Activated CD4-positive, CD25-positive, alpha-beta regulatory T cell treated with anti-CD3 and anti-CD28 coated beads, Interleukin-2, amount 50 U/mL, for 16 hours (primary cell): ENCODE measurements around the gene TUBGCP2.
A peak's percentile ranks its signal among the peaks of the same experiment; 100 is the strongest.

Source experiments
- DNase-seq: peaks from one replicate; pipeline ENCODE4 v3.0.0-alpha.2; 2020; ENCODE audit warnings: low read depth, low spot score

The TUBGCP2 gene, protein sequence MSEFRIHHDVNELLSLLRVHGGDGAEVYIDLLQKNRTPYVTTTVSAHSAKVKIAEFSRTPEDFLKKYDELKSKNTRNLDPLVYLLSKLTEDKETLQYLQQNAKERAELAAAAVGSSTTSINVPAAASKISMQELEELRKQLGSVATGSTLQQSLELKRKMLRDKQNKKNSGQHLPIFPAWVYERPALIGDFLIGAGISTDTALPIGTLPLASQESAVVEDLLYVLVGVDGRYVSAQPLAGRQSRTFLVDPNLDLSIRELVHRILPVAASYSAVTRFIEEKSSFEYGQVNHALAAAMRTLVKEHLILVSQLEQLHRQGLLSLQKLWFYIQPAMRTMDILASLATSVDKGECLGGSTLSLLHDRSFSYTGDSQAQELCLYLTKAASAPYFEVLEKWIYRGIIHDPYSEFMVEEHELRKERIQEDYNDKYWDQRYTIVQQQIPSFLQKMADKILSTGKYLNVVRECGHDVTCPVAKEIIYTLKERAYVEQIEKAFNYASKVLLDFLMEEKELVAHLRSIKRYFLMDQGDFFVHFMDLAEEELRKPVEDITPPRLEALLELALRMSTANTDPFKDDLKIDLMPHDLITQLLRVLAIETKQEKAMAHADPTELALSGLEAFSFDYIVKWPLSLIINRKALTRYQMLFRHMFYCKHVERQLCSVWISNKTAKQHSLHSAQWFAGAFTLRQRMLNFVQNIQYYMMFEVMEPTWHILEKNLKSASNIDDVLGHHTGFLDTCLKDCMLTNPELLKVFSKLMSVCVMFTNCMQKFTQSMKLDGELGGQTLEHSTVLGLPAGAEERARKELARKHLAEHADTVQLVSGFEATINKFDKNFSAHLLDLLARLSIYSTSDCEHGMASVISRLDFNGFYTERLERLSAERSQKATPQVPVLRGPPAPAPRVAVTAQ

DNA sequence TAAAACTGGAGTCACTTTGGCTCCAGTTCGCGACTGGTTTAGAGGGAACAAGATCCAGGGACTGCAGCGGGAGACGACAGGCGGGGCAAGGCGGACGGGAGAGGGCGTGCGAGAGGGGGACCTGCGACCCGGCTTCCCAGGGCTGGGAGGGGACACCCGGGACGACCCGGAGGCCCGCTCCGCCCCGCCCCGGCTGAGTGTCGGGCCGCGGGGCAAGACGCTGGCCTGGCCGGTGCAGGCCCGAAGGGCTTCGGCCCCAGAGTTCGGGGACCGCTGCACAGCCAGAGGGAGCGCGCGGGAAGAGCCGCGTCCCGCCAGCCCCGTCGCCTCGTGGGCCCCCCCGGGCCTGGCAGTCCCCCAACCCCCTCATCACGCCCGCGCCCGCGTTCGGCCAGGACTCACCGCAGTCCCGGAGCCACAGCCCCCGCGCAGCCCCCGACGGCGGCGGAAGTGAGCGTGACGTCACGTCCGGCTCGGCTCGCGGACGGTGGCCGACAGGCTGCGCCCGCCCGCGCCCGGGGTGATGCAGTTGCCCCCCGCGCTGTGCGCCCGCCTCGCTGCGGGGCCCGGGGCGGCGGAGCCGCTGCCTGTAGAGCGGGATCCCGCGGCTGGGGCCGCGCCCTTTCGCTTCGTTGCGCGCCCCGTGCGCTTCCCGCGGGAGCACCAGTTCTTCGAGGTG lies at the start of gene TUBGCP2, which contains the start of gene ZNF511:
TUBGCP2 (minus strand) TSS at position 452 of the 679 bp plus-strand sequence. CDS start 5,931 bp downstream, outside the sequence.
ZNF511 (plus strand) TSS at position 494 of the 679 bp plus-strand sequence; CDS start at position 524, 30 bp downstream.
- peak; percentile 76 for DNase-seq

DNA sequence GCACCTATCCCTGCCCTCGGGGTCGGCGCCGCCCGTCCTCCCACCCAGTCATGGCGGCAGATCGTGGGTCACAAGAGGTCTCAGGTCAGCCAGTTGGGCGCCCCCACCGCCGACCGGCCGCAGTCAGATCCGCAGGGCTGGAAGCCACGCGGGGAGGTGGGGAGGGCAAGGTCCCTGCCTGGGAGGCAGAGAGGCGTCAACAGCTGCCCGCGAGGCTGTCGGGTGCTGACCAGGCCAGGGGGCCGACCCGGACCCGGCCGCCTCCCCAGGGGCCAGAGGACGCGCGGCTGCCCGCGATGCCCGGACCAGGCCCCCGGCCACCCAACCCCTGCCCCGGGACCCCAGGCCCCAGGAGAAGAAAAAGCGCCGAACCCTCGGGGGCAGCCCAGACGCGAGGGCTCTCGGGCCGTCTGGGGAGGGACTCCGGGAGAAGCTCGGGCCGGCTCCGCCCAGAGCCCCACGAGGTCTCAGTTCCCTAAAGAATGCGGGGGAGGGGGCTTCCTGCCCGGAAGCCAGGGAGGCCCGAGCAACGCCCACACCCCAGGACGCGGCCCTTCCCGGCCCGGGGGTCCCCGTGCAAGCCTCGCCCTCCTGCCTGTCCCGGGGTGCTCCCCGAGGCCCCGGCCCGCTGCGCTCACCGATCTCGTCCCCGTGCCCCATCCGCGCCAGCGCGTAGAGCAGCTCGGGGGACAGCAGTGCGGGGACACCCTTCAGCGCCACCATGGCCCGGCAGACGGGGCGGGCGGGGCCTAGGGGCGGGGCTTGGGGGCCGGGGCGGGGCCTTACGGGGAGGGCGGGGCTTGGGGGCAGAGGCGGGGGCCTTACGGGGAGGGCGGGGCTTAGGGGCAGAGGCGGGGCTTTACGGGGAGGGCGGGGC lies 48.9 kb upstream of the TUBGCP2 start, which contains the start of gene FUOM:
FUOM (minus strand) TSS at position 735 of the 877 bp plus-strand sequence; CDS start at position 723, 12 bp downstream.
- DNase-seq: peak; percentile 49

DNA sequence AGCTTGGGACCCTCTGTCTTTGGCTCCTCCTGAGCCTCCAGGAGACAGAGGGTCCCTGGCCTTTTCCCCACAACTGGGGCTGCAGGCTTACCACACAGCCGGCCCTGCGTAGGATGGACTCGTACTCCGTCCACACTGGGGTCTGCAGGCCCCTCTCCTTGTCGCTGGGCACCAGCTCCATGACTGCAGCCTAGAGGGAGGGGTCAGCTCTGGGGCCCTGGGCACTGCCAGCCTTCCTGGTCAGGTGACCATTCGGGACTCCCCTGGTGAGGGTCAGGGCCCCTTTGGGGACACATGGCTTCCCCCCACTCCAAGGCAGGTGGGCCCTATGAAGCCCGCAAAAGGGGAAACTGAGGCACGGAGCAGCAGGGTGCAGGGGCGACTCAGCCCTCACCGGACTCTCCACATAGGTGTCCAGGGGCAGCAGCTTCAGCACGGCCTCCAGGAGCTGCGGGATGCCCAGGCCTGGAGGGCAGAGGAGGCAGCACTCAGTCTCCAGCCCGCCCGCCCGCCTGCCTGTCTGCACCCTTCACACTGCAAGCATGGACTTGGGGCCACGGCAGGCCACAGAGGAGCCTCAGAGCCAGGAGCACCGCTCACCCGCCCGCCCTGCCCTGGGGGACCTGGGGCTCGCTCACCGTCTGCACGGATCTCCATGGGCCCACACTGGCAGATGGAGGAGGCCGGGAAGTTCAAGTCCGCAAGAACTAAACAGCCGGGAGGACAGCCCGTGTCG lies 48.0 kb upstream of the TUBGCP2 start:
- DNase-seq: no peak

DNA sequence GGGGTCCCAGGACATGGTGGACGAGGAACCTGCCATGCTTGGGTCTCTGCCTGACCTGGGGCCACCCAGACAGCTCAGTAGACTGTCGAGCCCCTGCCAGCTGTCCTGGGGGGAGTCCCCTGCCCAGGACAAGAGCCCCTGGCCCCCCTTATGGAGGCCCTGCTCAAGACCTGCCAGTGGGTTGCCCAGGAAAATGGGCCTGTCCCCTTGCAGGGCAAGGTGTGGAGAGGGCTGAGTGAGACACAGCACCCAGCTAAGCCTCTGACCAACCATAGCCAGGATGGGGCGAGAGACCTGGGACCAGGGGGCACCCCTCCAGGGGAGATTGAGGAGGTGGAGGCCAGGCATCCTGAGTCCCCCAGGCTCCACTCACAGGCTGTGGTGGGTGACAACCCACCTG lies 47.3 kb upstream of the TUBGCP2 start:
- DNase-seq: no peak

DNA sequence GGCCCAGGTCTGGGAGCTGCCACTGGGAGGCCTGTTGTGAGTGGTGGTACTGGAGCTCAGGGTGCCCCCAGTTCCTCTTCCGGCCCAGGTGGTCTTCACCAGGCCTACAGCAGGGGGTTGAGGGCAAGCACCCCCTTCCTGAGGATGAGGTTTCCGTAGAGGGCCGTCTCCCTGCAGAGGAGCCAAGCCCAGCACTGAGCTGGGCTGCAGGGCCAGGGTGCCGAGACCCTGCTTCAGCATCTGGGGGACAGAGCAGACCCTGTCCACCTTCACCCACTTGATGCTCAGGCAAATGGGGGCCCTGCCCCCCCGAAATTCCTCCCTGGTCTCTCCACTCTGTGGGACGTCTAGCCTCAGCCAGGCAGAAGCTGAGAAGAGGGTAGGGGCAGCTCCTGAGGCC lies 46.6 kb upstream of the TUBGCP2 start:
- DNase-seq: no peak

DNA sequence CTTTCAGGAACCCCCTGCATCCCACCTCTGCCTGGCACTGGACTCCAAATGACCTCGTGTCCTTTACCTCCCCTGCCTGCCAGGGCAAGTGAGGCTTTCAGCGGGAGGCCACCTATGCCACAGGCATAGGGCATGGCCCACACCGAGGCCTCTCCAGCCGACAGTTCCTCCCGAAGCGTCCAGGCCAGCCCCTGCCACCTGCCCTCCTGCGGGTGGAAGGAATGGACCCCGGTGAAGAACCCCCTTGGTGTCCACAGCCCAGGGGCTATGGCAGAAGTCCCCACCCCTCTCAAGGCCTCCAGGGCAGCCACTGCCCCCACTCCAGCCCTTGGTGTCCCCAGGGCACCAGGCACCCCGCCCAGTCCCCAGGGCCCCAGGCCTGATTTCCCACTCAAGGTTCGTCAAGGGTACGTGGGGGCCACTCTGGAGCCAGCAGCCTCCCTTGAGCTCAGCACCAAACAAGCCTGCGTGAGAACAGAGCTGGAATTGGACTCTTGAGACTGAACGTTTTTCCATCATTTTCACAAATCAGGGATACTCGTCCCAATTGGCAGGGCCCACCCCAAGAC lies 46.1 kb upstream of the TUBGCP2 start:
- DNase-seq: no peak

DNA sequence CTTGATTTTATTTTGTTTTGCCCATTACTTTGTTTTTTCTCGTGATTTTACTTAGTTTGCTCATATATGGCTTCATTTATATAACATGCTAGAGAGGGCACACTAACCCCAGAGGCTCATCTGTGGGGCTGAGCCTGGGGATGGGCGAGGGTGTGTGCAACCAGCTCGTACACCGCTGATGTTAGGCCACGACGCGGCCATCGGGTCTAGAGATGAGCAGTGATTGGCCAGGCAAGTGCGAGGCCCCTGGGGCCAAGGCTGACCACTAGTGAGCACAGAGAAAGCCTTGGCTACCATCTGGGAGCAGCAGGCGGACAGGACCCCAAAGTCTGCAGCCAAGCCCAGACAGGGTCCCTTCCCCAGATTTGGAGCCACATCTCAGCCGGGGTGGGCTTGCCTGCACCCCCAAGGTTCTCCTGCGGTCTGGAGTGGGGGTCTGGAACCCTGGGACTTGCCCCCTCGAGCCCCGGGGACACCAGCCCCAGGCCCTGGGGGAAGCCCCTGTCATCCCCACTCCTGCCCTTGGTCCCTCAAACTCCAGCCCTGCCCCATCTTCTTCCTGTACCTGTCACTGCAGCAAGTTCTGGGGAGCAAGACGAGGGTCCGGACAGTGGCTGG lies 45.4 kb upstream of the TUBGCP2 start:
- DNase-seq: no peak

DNA sequence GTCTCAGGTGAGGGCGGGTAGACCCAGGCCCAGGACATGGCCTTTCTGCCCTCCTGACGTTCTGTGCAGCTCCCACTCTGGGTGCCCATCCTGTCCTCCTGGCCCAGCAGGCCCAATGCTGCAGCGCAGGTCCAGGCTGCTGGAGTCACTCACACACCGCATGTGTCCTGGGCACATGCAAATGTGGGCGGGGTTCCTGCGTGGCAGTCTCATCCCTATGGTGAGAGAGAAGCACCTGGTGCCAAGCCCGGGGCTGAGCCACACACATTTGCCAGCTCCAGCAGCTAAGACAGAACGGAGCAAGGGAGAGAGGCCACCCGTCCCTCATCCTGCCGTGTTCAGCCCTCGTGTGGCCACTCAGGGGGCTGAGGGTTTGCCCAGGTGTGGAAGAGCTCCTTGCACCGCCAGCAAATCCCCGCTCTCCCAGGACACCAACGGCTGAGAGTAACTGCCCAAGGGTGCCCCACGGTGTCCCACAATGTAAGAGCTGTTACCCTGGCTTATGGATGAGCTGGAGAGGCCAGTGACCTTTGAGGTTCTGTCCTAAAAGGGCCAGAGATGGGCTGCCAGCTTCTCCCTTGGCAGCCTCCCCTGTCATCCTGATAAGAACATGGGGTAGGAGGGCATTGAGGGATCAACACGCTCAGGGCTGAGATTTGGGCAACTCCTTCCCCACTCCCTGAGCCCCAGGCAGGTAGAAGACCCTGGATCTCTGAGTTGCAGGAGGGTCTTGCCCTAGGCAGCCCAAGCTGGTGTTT lies 44.7 kb upstream of the TUBGCP2 start:
- no peak for DNase-seq

DNA sequence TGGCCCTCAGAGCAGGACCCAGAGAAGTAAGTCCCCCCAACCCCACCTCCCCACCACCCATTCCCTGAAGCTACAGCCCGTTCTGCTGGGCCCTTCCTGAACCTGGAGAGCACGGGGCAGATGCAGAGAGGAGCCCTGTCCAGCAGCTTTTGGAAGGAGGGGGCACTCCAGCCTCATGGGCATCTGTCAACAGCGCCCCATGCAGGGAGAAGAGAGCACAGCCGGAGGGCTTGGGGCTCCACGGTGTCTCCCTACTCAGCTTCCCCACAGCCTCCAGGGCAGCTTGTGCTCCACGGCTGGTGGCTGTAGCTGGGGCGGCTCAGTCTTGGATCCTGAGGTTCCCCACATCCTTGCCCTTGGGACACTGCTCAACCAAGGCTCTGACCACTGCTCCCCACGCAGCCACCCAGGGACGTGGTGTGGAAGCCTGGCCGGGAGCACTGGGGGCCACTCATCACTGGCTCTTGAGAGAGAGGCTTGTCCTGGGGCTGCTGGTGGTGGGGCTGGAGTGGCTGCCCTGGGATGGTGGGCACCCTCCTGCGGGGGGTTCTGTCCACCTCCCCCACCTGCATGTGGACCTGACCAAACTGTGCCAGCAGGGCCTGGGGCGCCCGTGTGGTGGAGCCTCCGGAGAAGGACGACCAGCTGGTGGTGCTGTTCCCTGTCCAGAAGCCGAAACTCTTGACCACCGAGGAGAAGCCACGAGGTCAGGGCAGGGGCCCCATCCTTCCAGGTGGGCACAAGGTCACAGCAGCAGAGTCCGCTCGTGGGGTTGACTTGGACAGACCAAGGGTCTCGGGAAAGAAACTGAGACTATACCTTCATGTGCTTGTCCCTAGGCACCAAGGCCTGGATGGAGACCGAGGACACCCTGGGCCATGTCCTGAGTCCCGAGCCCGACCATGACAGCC lies 43.0 kb upstream of the TUBGCP2 start:
- no peak for DNase-seq

DNA sequence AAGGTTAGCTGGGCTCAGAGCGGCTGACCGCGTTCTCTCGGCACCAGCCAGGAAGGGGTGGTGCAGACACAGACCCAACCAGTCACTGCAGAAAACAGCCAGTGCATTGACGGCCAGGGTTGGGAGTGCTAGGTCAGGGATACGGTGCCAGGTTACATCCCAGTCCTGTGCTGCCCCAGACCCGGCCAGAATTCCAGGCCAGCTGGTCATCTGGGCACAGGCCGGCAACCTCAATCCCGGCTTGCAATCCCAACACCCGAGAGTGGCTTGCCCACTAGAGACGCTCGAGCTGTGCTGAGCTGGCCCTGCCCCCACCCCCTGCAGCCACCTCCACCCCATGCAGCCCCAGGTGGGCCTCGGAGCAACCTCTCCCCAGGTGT lies 42.3 kb upstream of the TUBGCP2 start:
- no peak for DNase-seq

DNA sequence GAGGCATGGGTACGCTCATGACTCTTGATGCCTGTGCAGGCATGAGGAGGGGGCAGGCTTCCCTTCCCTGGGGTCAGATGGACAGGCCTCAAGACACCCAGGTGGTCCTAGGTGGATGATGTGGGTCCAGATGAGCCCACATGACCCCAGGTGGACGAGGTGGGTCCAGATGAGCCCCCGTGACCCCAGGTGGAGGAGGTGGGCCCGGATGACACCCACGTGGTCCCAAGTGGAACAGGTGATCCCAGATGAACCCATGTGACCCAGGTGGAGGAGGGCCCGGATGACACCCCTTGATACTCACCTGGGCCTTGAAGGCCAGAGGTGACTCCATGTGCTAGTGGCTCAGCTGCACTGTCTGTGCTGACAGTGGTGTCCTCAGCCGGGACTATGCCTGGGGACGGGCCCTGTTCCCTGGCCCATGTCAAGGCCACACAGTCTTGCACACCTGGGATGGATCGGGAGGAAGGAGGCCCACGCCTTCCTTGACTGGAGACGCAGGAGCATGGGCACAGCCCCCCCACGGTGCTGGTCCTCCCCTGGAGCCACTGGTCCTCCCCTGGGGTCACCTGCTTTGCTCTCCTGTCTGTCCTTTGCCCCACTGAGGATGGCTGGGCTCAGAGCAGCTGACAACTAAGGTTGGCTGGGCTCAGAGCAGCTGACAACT lies 41.7 kb upstream of the TUBGCP2 start:
- no peak for DNase-seq

DNA sequence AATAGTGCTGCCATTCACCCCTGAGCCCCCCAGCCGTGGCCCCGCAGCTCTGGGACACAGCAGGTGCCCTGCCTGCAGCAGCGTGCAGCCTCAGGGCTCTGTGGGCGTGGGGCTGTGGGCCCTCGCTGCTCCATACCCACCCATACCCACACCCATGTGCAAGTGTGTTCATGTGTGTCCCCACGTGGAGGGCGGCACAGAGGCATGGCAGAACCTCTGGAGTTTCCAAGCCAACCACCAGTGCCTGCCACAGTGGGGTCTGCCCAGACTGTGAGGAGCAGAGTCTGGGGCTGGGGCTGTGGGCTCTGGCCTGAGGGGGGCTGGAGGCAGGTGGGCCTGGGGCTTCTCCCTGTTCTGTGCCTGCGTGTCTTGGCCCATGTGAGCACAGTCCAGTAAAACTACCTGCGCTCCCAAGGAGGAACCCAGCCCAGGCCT lies 40.9 kb upstream of the TUBGCP2 start:
- DNase-seq: no peak

DNA sequence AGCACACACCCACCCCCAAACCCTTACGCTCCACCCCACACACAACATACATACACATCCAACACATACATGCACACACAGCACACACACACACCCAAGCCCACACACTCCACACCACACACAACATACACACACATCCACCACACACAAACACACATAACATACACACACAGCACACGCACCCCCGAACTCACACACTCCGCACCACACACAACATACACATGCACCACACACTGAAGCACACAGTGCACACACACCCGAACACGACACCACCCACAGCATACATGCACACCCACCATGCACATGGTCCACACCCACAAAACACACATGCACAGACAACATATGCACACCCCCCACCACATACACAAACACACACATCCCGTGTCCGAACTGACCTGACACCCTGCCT lies 40.5 kb upstream of the TUBGCP2 start:
- DNase-seq: no peak

DNA sequence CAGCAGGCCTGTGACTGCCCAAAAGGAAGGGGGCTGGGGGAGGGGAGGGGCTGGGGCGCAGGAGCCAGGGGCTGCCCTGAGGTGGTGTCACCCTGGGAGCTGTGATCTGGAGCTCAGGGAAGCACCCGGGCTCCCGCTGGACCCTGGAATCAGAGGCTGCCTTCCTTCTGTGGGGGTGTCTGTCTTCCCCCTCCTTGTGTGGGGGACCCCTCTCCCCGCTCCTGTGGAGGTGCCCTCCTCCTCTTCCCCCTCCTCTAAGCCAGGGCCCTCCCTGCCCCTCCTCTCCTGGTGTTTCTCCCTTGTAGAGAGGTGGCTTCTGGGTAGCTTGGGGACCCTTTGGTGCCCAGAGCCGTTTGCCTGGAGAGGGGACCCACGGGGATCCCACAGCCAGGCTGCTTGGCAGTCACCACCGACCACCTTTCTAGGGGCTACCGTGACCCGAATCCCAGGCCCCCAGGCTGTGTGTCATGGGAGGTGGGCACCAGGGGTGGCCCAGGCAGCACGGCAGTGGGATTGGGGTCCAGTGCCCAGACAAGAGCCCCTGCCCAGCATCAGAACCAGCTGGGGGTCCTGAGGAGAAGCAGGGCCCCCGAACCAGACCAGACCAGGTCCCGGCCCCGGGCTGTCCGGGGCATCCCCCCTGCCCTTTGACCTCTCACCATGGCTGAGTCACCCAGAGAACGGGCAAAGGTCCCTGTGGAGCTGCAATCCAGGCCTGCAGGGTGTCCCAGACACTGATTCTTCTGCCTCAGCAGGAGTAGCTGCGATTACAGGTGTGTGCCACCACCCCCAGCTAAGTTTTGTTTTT lies 39.2 kb upstream of the TUBGCP2 start:
- DNase-seq: no peak

DNA sequence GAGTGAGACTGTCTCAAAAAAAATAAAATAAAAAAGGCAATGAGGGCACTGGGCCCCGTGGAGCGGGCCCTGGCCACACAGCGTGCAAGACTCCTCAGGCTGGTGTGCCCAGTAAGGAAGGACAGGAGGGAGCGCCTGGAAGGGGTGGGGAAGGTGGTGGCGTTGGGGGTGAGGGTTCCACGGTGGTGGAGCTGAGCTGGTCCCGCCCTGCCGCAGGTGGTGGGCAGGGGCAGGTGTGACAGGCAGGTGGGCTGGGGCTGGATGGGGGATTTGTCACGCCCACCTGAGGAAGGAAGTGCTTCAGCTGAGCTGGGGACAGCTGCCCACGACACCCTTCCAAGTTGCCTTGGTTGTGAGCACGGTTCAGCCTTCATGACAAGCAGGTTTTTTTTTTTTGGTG lies 37.7 kb upstream of the TUBGCP2 start:
- DNase-seq: no peak

DNA sequence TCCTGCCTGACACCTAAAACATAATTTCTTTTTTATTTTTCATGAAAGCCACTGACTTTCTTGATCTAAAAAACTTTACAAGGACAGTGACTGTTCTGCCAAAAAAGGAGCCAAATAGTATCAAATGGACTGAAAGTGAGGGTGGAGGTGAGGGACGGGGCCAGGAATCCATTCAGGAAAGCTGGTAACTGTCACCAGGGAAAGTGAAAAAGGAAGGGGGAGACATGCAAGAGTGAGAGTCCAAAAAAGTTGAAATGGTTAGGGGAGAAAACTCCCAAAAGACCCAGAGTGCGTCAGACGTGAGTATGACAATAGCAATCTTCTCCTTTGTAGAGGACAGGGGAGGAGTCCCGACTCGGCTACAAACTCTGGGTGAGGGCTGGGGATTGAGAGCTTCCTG lies 35.6 kb upstream of the TUBGCP2 start:
- no peak for DNase-seq
